DMS53 (cell line): ENCODE data around the gene NBPF15.
"Not testable (repeated sequence)": the region's sequence is repeated elsewhere in the genome, so short reads cannot be mapped to it uniquely, and the experiment has no call there.

ENCODE experiments used
- DNase-seq: peaks from one replicate; lab custom pipeline; 2025; lab: John Stamatoyannopoulos, UW

NBPF15 gene

DNA sequence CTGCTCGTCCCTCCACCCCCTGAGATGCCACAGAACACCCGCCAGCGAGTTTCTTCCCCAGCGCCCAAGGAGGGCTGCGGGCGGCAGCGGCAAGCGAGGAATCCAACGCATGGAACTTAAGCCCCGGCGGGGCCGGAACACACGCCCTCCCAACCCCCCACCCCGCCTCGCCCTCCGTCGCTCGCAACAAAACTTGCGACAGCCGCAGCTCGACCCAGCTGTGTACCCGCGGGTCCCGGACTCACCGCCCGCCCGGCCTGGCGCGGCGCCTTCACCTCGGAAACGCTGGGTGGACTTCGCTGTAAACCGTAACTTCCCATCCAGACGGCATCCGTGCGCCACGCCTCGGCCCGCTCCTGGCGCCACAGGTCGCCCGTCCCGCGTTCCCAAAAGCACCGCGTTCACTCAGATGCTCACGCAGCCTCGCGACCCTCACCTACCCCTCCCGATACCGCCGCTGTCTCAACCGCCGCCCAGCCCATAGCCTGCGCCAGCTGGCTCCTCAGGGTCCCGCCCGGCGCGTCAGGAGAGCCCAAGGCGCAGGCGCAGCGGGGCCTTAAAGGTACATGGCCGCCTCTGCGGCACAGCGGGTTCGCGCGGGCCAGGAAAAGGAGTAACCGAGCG is at the start of gene NBPF15:
NBPF15 (minus strand) TSS at position 534 of the 624 bp plus-strand sequence. CDS start 21,666 bp downstream, outside the sequence.
- not testable (repeated sequence) for DNase-seq

DNA sequence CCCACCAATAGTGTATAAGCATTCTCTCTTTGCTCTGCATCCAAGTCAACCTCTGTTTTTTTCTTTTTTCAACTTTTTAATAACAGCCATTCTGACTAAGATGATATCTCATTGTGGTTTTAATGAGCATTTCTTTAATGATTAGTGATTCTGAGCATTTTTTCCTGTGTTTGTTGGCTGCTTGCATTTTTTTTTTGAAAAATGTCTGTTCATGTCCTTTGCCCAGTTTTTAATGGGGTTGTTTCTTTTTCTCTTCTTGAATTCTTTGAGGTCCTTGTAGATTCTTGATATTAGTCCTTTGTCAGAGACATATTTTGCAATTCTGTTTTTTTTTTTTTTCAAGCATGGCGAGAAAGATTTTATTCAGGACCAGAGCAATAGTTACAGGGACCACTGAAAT is 35.0 kb upstream of the NBPF15 start:
- DNase-seq = not testable (repeated sequence)

GRCh38 chr1:144494130-144494529 is 32.7 kb upstream of the NBPF15 start:
- DNase-seq = not testable (repeated sequence)

- DNase-seq = not testable (repeated sequence)
These were observed 28.9 kb upstream of the NBPF15 start for GRCh38 chr1:144490394-144490793.

GRCh38 chr1:144487002-144487401 is 25.5 kb upstream of the NBPF15 start:
- DNase-seq = not testable (repeated sequence)

DNA sequence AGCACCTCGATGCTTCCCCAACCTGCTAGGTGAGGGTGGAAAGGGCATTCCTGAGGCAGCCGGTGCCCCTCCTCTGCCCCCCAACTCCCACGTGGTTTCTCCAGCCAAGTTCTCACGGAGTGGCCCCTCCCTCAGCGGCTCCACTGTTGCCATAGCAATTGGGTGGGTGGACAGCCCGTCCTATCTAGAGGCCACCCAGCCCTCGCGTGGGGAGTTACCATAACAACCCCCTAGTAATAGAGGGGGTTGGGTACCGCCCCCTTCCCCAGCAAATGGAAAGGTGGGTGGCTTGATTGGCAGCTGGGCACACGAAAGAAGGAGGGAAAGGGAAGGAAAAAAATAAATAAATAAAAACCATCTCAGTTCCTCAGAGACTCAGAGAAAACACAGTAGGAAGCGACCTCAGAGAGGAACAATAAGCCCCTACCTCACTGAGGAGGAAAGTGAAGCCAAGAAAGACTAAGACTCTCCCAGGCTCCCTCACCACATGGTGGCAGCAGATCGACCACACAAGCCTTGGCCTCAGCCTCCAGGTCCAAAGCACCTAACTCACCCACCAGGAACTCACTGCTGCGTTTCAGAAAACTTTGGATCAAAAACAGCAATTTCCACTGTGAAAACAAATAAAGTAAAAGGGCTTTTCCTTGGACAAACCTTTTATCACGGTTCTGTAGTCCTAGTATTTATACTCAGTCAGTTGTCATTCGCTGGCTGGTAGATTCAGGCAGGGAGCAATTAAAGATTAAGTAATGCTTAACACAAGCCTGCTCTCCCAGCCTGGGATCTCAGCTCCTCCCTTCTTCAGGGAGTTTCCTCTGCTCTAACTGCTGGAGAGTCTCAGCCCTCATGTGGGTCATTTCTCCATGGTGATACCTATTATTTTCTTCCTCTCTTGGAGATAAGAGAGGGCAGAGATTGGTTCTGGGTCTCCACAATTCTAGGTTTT is 23.9 kb upstream of the NBPF15 start:
- DNase-seq = not testable (repeated sequence)

GRCh38 chr1:144473897-144474296 is 12.4 kb upstream of the NBPF15 start:
- DNase-seq = not testable (repeated sequence)

- not testable (repeated sequence) for DNase-seq
These were observed 10.0 kb upstream of the NBPF15 start for GRCh38 chr1:144471434-144471833.

DNA sequence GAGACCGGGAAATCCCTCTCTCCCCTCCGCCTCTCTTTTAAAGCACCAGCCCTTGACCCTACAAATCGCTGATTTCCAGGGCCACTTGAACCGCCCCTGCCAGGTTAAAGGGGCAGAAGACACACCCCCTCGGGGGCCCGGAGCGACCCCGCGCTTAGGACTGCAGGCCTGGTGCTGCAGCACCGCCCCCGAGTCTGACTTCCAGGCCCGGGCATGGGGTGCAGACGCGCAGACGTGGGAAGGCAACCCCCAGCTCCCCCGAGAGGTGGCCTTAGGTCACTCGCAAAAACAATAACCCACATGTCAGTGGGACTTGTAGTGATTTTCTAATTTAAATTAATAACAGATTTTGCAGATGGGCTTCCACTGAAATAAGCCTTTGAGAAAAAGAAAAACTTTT is 309 bp upstream of the NBPF15 start:
- not testable (repeated sequence) for DNase-seq

- DNase-seq = not testable (repeated sequence)
These were observed 783 bp downstream of the NBPF15 start for GRCh38 chr1:144460686-144461085.

GRCh38 chr1:144442402-144442801 is 19.1 kb downstream of the NBPF15 start:
- DNase-seq = not testable (repeated sequence)

DNA sequence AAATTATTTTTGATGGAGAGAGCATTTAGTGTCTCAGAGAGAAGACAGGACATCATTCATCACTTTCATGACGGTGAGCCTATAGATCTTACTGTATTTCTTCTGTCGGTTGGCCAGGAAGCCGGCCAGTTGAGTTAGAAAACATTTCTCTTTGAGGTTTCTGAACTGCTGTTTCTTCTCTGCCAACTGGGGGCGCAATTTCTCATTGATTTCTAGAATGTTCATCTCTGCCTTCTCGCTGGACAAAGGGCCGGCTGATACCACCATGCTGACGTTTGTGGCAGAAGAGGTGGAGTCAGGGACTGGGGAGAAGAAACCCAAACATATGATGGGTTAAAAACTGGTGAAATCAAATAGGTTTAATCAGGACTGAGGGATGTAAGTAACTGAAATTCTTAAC is 21.7 kb downstream of the NBPF15 start:
- DNase-seq = not testable (repeated sequence)

- DNase-seq = not testable (repeated sequence)
These were observed 42.4 kb downstream of the NBPF15 start for GRCh38 chr1:144418891-144419694.

- DNase-seq = not testable (repeated sequence)
These were observed 47.9 kb downstream of the NBPF15 start for GRCh38 chr1:144413404-144414118.

DNA sequence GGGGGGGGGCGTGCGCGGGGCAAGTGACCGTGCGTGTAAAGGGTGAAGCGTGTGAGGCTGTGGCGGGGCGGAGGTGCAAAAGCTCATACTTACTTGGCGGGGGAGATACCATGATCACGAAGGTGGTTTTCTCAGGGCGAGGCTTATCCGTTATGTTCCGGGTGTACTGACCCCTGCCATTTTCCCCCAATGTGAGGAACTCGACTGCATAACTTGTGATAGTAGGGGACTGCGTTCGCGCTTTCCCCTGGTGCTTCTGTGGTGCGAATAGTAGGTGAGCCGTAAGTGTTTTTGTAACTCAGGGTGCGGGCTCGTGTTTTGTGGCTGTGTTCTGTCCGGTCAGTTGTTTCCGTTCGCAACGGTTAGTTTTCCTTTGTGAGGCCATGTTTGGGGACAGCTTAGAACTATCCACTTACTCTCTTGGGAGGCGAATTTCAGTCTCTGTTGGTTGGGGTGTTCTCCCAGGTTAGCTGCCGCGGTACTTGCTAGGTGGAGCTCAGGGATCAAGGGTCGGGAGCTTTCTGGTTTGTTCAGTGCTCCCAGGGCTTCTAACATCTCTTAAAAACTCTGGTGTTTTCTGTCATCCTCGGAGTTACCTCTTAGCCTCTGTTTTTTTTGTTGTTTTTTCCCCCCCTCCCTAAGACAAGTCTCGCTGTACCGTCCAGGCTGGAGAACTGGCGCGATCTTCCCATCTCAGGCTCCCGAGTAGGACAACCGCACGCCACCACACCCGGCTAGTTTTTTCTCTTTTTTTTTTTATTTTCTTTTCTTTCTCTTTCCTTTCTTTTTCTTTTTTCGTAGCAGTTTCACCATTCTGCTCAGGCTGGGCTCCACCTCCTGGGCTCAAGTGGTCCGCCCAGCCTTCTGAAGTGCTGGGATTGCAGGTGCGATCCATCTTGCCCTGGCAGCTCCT is 48.7 kb downstream of the NBPF15 start:
- DNase-seq = not testable (repeated sequence)

DNA sequence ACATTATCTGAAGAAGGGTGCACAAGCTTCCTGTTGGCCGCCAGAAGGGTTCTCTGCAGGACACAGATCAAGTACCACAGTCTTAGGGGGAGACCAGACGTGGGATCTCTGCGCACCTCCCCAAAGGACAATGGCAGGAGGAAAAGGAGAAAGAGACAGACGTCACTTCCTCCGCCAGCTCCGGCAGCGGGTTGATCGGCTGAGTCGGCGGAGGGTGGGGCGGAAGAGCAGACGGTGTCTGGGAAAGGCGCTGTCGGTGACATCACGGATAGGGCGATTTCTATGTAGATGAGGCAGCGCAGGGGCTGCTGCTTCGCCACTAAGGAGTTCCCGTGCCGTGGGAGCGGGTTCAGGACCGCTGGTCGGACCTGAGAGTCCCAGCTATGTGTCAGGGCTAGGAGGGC is 49.4 kb downstream of the NBPF15 start:
- not testable (repeated sequence) for DNase-seq

DNA sequence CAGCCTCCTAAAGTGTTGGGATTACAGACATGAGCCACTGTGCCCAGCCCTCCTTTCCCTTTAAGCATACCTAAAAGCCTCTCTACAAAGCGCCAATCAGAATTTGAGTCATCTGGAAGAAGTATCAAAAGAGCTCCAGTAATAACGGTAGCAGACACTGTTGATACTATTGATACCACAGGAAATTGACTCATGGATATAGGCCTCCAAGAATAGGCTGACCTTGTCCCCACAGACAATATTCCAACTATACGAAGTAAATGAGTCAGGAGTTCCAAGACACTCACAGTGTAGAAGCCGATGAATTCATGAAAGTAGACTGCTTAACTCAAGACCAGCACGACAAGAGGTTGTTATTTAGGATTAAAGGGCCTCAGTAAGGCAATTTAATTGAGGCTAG is 58.7 kb downstream of the NBPF15 start:
- DNase-seq = not testable (repeated sequence)

DNA sequence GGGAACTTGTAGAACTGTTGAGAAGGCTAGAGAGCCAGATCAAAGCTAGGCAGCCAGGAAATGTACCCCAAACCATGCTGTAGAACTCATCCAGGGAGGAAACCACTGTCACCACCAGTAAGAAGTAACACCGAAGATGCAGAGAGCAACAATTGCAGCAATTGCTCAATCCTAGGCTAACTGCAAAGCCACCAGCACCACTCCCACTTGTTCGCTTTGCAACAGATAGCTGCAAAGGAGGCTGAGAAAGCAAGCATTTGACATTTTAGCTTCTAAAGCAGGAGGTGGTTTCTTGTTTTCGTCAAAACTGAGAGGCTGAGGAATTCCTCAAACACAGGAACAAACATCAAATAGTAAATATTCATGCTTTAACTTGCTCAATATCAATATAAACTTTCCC is 89.8 kb downstream of the NBPF15 start:
- DNase-seq = not testable (repeated sequence)
